ENCODE results near the gene CDK8.

Gene CDK8

DNA sequence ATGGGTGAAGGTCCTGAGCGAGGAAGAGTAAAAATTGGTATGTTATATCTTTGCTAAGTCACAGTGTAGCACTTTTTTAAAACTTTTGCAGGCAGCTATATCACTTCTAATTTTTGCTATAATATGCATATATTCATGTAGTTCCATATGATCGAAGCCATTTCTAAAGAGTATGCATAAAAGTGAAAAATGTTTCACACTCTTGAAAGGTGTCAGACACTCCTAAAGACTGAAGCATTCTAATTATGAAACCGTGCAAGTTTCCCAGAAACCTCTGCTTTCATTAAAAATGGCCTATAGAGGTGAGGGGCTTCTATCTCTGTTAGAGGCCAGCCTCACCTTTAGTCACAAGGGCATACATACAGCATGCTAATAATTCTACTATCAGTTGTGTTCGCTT lies 128.9 kb downstream of the CDK8 start:
- DNase-seq (ENCODE audit: low spot score) = no peak

DNA sequence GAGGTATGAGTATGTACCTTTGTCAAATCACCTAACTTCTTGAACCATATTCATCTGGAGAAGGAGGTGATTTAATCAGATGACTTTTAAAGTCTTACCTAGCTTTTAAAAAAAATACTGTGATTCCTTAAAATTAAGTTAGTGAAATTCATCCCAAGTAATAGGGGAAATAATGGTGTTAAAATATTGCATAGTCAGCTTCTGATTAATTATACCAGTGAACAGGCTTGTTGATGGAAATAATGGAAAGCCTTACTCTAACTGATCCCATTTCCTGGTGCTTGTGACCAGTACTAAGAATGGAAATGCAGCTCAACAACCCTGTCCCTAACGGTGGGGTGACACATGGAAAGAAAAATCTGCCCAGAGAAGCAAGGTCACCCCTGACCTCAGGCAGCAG lies 130.7 kb downstream of the CDK8 start:
- DNase-seq (ENCODE audit: low spot score) = no peak

DNA sequence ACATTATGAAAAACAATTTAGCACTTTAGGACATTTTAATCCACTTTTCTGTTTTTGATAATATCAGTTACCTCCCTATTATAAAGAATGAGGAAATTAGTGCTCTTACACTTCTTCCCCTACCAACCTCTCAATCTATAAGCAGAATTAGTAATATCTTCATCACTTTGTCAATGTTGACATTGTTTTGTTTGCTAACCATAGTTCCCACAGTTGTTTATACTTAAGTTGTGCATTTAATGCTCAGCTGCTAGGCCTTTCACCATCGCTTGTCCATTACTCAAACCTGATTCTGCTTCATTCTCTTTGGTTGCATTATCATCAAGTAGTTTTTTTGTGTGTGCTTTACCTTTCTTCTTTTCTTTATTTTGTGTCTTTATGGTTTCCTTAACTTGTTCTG lies 132.1 kb downstream of the CDK8 start:
- DNase-seq (ENCODE audit: low spot score) = no peak

DNA sequence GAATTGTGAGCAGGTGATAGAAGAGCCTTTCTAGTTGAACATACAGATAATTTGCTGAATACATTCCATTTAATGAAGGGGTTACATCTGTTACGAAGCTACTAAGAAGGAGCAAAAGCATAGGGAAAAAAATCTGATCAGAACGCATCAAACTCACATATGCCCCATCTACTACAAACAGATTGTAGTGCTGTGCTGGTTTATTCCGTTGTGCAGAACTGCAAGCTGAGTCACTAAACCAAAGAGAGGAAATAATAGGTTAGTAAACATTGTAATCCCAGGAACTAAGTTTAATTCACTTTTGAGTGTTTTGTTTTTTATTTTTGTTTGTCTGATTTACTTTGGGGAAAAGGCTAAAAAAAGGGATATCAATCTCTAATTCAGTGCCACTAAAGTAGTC lies 136.3 kb downstream of the CDK8 start:
- peak; percentile 9 for DNase-seq (ENCODE audit: low spot score)

DNA sequence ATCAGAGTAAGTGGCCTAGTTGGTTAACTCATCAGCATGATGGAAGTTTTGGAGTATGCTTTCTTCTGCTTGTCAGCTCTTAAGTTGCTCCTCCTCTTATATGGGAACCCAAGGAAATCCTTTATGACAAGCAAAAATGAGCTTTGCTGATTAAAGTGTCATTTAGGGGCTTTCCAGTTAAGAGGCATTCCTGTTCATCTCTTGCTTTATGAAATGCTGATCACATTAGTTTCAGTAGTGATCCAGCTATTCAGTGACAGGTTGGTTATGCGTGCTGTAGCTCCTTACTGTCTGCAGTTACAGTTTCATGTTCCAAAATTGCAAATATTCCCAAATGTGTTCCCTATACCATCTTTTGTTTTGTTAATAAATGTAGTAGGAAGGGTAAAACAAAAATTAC lies 146.6 kb downstream of the CDK8 start:
- no peak for DNase-seq (ENCODE audit: low spot score)

DNA sequence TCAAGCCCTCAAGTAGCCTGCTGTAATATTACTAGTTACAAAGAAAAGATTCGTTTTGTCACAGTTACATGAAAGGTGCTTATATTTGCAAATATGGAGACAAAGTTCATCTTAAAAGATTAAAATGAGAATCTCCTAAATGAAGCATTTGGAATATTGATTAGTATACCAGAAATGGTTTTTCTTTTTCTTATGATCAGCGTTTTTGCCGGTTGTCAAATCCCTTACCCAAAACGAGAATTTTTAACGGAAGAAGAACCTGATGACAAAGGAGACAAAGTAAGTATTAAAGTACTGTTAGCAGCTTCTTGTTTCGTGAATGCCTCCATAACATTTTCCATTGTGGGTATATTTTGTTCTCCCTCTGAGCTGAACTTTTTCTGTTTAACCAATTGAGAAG lies 147.1 kb downstream of the CDK8 start:
- DNase-seq (ENCODE audit: low spot score) = no peak

DNA sequence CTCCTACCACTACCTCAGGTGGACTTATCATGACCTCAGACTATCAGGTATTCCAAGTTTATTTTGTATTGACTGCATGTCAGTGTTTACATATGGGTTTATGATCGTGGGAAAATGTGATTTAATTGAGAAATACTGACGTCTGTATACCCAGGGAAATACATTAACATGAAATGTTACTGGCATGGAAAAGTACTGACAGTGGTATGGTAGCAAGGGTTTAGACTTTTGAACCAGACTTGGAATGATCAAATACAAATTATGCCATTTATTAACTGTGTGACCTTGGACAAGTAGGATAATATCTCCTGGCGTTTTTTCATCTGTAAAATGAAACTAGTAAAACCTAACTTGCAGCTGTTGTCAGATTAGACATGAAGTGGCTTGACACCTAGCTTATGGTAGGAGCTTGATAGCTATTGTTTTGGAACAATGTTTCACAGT lies 147.7 kb downstream of the CDK8 start:
- DNase-seq (ENCODE audit: low spot score) = no peak

DNA sequence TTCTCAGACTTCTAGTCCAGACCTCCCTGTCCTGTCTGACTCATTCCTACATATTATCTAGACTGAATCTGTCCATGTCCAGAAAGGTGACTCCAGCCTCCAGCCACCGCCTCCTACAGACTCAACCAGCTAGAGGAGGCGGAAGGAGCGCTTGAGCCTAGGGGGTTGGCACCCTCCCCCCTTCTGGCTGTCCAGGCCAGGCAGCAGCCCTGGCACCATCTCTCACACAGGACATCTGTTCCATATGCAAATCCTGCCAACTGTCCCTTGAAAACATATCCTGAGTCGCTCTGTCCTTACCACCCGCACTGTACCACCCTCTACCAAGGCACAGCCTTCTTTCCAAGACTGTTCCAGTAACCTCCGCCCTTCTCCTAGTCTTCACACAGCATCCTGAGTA lies 152.9 kb downstream of the CDK8 start:
- no peak for DNase-seq (ENCODE audit: low spot score)

DNA sequence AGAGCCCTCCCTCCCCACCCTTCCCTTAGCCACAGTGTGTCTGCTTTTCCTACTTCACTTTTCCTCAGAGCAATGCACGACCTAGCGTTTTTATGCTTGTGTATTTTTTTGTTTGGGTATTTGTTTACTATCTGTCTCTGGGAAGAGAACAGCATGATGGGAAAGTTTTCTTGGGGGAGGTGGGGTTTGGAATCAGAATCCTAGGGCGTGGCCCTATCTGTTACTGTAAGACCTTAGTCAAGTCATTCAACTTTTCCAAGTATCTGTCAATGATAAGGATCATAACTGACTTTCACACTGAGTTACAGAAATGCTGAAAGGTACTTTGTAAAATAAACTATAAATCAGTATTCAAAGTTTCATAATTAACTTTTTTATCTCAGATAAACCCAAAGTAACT lies 157.3 kb downstream of the CDK8 start:
- peak; percentile 36 for DNase-seq (ENCODE audit: low spot score)

DNA sequence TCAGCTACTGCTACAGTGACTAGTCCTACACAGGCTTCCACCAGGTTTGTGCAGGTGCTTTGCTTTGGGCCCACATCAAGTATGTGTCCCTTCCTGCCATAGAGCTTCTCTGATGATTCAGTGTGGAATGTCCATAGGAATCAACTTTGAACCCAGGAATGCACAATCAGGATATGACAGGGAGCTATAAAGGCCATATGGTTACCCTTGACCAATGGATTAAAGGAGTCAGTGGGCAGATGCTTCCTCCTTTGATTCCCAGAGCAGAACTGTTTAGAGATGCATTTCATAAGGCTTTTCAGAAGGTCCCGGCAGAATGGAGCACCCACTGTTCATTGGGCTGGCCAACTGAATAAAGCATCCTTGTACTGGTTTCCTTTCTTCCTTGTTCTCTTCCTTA lies 158.3 kb downstream of the CDK8 start:
- DNase-seq (ENCODE audit: low spot score) = peak; percentile 96

DNA sequence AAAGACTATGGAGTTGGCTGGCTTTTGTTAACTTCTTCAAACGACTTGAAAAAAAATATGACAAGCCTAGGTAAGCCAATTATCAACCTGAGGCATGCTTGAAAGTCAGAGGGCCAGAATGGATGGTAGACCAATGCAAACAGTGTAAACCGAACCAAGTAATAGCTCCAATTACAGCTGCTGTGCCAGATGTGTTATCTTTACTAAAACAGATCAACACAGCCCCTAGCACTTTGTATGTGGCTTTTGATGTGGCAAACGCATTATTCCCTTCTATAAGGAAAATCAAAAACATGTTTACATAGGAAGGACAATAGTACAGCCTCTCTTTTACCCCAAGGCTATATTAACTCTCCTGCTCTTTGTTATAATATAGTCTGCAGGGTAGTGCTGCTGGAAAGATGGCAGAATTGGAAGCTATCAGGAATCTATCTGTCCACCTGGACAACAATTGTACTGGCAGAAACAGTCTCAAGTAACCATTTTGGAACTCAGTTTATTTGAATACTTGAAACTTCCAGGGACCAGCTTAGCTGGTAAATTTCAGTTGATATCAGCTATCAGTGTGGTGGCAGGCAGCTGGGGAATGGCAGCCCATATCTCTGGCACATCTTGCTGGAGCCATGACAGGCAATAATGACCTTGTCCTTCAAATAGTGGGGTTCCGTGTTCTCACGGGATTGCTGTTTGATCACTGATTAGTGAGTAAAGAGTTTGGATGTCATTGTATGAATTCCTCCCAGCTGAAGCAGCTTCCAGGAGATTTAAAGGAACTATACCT lies 159.2 kb downstream of the CDK8 start:
- peak; percentile 87 for DNase-seq (ENCODE audit: low spot score)

DNA sequence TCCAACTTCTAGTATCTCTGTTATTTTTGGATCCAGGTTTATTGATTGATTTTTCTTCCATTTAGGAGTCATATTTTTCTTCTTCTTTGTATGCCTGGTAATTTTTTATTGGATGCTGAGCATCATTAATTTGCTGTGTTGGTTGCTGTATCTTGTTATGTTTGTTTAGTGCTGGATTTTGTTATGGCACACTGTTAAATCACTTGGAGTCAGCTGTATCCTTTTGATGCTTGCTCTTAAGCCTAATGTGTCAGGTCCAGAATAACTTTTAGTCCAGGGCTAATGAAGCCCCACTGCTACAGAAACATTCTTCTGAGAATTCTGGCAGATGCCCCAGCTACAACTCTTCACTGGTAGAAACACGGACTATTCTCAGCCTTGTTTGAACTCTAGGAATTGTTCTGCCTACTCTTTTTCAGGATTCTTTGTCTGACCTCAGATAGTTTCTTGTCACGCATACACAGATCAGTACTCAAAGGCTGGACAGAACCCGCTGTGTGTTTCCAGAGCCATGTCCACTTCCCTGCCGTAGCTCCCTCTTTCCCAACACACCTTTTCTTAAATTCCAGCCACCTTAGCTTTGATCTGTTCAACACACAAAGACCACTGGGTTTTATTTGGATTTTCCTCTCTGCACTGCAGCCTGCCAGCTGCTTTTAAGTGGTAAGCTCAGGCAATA lies 166.5 kb downstream of the CDK8 start:
- peak; percentile 97 for DNase-seq (ENCODE audit: low spot score)

DNA sequence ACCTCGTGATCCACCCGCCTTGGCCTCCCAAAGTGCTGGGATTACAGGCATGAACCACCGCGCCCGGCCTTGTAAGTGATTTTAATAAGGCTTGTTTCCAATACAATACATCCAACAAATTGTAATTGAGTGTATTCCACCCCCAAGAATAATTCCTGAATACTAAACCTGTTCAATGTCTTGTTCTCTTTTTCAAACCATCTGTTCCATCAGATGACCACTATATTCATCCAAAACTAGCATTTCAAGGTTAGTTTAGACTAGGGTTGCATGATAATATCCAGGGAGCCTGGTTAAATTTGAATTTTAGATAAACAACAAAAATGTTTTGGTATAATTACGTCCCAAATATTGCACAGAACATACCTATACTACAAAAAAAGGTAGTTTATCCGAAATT lies 168.1 kb downstream of the CDK8 start:
- DNase-seq (ENCODE audit: low spot score) = no peak

DNA sequence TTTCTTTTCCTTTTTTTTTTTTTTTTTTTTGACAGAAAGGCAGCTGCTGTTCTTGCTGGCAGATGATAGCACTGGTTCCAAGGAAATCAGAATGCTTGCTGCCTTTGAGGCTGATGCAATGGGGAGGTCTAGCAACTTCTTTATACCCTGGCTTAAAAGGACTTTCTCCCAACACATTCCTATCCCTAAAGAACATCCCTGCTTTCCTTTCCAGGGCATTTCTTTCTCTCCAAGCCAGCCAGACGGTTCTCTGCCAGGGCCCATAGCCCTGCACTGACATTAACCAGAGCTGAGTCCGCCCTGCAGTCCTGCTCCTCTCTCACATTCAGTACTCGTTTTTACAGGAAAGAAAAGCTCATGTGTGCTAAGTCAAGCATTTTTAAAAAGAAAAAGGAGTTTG lies 169.7 kb downstream of the CDK8 start:
- DNase-seq (ENCODE audit: low spot score) = no peak

DNA sequence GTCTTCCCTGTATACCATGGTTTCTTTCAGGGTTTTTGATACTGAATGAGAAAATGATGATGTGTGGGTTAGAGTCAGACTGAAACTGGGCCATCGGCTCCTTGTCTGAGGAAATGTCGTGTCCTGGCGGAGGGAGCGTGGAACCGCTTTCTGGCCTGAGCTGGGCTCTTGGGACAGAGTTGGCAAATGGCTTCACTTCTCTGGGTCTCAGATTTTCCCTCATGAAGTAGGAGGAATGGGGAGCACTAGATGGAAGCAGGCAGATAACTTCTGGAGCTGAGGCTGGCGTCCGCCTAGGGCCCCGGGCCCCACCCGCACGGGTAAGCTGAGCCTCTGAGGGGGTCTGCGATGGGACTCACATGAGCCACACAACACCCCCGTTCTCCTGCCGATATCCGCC lies 170.3 kb downstream of the CDK8 start:
- no peak for DNase-seq (ENCODE audit: low spot score)

DNA sequence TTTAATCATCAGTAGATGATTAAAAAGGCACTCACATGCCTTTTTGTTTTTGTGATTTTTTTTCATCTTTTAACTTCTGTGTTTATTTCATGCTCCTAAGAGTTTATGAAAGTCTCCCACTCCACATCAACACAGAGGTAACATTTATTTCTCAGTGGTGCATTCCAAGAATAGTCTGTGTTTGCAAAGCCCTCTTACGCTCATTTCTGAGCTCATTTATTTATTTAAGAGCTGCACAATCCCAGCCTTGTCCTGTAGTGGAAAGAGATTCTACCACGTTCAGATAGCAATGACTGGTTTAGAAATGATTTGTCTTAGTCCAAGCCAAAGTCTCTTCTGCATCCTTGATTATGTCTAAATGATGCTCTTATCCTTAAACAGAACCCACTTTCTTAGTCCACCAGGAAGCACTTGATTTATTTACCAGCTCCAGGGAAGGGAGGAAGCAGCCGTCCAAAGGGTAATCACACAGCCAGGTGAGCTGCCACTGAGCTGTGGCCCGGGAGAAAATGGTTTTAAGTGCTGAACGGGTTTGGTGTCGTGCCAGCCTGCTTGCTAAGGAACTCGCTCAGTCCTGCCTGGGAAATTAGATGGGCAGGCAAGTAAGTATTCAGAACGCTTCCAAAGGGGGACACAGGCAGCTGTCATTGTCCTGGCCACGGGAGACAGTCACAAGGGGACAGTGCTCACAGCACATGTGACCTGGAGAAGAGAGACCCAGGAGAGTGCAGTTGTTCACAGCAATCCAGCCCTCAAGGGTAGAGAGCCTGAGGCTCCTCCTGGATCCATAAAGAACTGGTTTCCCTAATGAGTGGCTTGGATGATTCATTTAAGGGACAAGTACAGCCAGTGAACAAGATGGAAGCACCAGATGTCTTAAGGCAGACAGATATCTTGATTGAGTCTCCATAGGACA lies 171.8 kb downstream of the CDK8 start:
- no peak for DNase-seq (ENCODE audit: low spot score)

DNA sequence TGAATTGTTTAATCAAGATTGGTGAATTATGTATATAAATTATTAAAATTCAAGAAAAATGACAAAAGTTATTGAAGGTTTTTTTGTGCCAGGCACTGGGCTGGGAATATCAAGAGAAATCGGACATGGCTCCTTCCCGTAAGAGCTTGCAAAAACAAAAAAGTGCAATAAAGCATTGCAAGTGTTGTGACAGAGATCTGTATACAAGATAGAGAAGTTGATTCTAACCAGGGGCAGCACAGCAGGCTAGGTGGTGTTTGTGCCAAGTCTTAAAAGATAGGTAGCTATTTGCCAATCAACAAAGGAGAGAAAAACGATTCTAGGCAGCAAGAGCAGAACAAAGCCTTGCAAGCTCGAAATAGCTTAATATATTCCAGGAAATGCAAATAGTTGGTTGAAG lies 179.8 kb downstream of the CDK8 start:
- no peak for DNase-seq (ENCODE audit: low spot score)

DNA sequence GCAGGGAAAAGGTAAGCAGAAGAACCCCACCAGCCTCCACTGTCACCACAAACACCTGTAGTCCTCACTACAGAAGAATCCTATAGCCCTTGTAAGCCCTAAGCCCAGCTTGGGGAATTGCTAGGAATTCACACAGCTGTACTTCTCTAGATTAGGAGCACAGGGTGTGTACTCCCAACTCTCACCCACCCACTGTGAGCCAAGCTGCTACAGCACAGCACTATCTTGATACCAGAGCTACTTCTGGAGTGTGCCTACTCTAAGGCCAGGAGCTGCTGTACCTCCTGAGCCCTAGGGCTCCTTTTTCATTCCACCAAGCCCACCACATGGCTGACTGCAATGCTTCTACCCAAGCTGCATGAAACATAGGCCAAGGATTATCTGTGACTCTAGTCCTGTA lies 181.2 kb downstream of the CDK8 start:
- no peak for DNase-seq (ENCODE audit: low spot score)

DNA sequence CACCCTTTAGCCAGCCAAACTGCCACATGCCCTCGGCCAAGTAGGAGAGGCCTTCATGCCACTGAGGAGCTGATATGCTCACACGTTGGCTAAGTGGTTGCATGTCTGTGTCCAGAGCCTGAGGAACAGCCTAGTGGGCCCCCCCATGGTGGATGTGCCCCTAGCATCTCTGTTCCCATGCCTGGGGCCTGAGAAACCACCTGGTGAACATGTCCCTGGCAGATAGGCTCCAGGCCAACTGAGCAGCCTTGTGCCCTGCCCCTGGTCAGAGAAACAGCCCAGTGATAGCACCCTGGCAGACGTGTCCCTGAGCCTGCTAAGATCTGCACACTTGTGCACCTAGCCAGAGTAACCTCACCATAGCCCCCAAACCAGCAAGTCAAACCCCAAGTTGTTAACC lies 181.7 kb downstream of the CDK8 start:
- DNase-seq (ENCODE audit: low spot score) = no peak

DNA sequence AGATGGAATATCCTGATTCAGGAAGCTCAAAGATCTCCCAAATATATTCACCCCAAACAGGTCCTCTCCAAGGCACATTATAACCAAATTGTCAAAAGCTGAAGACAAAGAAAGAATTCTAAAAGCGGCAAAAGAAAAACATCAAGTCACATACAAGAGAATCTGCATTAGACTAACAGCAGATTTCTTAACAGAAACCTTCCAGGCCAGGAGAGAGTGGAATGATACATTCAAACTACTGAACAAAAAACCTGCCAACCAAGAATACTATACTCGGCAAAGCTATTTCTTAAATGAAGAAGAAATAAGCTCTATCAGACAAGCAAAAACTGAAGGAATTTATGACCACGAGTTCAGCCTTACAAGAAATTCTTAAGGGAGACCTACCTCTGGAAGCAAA lies 183.0 kb downstream of the CDK8 start:
- no peak for DNase-seq (ENCODE audit: low spot score)

DNA sequence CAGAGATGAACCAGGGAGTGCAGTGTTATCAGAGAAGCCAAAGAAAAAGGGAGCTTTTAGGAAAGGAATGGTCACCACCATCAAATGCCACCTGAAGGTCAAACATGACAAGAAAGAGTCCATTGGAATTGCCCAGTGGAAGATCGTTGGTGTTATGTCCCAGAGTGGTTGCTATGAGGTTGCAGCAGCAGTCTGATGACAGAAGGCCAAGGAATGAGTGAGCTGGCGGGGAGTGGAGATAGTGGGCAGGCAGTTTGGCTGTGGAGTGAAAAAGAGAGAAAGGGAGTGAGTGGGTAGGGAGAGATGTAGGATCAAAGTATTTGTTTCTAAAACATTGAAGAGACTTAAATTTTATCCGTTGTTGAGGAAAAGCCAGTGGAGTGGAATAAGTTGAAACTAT lies 186.2 kb downstream of the CDK8 start:
- DNase-seq (ENCODE audit: low spot score) = no peak

DNA sequence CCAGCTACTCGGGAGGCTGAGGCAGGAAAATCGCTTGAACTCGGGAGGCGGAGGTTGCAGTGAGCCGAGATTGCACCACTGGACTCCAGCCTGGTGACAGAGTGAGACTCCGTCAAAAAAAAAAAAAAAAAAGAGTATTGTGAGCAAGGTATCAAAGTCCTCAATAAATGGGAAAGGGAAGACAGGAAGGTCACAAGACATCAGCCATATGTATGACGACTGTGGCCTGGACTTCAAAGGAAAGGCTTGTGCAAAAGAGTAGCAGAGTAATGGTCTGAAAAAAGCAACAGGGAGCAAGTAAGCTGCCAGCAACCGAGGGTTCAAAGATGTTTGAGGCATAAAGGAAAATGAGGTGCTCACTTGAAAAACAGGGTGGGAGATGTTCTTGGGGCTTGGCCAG lies 187.5 kb downstream of the CDK8 start:
- no peak for DNase-seq (ENCODE audit: low spot score)

DNA sequence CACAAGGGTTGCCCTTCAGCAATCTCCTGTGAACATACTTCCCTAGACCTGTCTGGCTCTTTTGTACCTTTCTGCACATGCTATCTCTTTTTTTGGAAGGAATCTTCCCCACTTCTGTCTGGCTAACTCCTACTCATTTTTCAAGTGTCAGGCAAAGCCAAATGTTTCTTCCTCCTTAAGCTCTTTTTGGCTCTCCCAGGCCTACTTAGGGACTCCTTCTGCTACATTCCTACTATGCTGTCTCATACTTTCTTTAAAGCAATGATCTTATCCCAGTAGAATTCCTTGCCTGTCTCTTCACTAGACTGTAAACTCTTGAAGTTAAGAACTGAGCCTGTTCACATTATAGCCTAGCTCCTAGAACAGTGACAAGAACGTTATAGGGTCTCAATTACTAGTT lies 188.6 kb downstream of the CDK8 start:
- no peak for DNase-seq (ENCODE audit: low spot score)

Data from SW480 (cell line).